Thyroid gland (tissue), 4 donors: ENCODE data around the gene LSAMP. TPM values are rescaled to one million over a fixed set of nuclear protein-coding genes. Genes with fewer than 3 reads are reported as not detected.
A peak's percentile ranks its signal among the peaks of the same experiment; 100 is the strongest.

ENCODE experiments used
- DNase-seq, 2 donors: peaks; one replicate each; pipeline ENCODE4 v3.0.0-alpha.2; 2019
- H3K27ac ChIP-seq, 3 donors: fragments of 200-600 bp; sonication (generic); 1 replicate in 2 of 3; 2 replicates in 1 of 3; pipeline ENCODE4 v1.5.1; 2016 to 2019; ENCODE audit warnings: mild to moderate bottlenecking in 1 of 3, moderate library complexity in 1 of 3
- H3K27me3 ChIP-seq: fragments of 200-600 bp; sonication (generic); one replicate; pipeline ENCODE4 v1.5.1; 2019
- H3K36me3 ChIP-seq, 2 donors: fragments of 200-600 bp; sonication (generic); one replicate each; pipeline ENCODE4 v1.5.1; 2016 to 2019
- H3K4me1 ChIP-seq, 2 donors: fragments of 200-600 bp; sonication (generic); one replicate each; pipeline ENCODE4 v1.5.1; 2017 to 2019
- H3K4me3 ChIP-seq, 3 donors: fragments of 200-600 bp; sonication (generic); replicated peaks in 1 of 3; 1 replicate in 2 of 3; 2 replicates in 1 of 3; pipeline ENCODE4 v1.5.1; 2016; ENCODE audit warnings: mild to moderate bottlenecking in 1 of 3
- H3K9me3 ChIP-seq: fragments of 200-600 bp; sonication (generic); one replicate; pipeline ENCODE4 v1.5.1; 2017
- POLR2A ChIP-seq, 2 donors: fragments of 450-650 bp; IDR thresholded peaks; one replicate each; pipeline ENCODE4 v1.6.1; 2017; ENCODE audit warnings: antibody characterized with exemption in 2 of 2, mild to moderate bottlenecking in 2 of 2, moderate library complexity in 1 of 2
- WGBS, 2 donors: methylation state at CpG; one replicate each; pipeline ENCODE4 v1.1.5; 2017; 5-methylcytosine and 5-hydroxymethylcytosine counted together
- intact Hi-C: fragments of 100-400 bp; cut with DNase I; formaldehyde crosslinking; loops from one replicate; pipeline ENCODE4 v1.15.1; 2023
- total RNA-seq, 4 donors: library from RNA; depleted of rRNA; stranded (reverse); fragments of >200 nt; gene quantifications; one replicate each; pipeline ENCODE4 v1.2.3, GENCODE V29; 2016
- TF ChIP-seq, protein P1 (sequence below), 6 experiments: fragments of 200-600 bp in 3 of 6; fragments of 450-650 bp in 3 of 6; sonication (generic) in 3 of 6; IDR thresholded peaks; one replicate each; pipeline ENCODE4 v1.5.1; 2016 to 2019; ENCODE audit warnings: antibody characterized with exemption in 6 of 6, mild to moderate bottlenecking in 2 of 6, inconsistent platforms in 1 of 6, moderate library complexity in 1 of 6

Gene LSAMP
- total RNA-seq, 4 donors from 2014 or later, result 0.78 to 2.0 (median 1.8) TPM

DNA sequence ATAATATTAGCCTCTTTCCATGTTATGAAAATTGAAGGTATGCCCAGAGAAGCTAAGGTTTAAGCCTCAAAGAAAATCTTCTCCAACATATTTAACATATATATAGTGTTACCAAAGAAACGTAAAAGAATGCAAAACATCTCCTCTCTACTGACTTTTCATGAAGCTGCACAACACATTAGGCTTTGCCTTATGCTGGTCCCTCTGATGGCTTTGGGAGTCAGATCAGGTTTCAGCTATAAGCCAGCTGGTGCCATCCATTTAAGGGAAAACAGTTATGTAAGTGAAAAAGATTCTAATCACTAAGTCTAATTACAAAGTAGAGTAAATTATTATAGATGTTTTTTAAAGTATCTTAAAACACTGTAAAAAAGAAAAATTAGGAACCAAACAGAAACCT lies 410.5 kb downstream of the LSAMP start:
- DNase-seq, result no peak
- WGBS, 2 donors, result 40 to 53% methylated on average over 1 of the region's 1 CpG
- Histone ChIP-seq H3K4me1 (no peaks in the 10 kb centered on the region), H3K9me3 (no peaks in the 10 kb centered on the region), H3K36me3 (no peaks in the 10 kb centered on the region), H3K27me3 (no peaks in the 10 kb centered on the region), H3K27ac (no peak overlapping the region), H3K4me3 (no peak overlapping the region)
- TF ChIP-seq, protein P1, sequence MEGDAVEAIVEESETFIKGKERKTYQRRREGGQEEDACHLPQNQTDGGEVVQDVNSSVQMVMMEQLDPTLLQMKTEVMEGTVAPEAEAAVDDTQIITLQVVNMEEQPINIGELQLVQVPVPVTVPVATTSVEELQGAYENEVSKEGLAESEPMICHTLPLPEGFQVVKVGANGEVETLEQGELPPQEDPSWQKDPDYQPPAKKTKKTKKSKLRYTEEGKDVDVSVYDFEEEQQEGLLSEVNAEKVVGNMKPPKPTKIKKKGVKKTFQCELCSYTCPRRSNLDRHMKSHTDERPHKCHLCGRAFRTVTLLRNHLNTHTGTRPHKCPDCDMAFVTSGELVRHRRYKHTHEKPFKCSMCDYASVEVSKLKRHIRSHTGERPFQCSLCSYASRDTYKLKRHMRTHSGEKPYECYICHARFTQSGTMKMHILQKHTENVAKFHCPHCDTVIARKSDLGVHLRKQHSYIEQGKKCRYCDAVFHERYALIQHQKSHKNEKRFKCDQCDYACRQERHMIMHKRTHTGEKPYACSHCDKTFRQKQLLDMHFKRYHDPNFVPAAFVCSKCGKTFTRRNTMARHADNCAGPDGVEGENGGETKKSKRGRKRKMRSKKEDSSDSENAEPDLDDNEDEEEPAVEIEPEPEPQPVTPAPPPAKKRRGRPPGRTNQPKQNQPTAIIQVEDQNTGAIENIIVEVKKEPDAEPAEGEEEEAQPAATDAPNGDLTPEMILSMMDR (IDR thresholded peaks at IDR 0.05), result no peak
- no peak for TF ChIP-seq POLR2A (IDR thresholded peaks at IDR 0.05)
- intact Hi-C loops, result no loop called here

DNA sequence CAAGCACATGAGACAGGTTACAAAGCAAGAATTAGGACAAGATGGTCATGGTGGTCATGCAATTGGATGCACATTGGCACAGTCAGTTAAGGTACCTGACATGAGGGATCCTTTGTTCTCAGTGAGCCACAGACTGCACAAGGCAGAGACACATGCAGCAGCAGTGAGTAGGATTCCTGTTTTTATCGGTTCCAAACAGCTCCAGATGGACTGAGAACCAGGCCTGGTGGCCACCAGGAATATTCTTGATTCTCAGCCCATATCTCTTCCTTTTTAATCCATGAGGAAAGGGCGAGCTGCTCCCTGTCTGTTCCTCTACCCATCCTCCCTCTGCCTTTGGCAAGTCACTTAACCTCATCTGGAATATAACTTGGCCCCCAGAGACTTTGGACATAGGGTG lies 411.2 kb downstream of the LSAMP start:
- Histone ChIP-seq H3K4me1 (no peaks in the 10 kb centered on the region), H3K27ac (no peak overlapping the region), H3K4me3 (no peak overlapping the region), H3K9me3 (no peaks in the 10 kb centered on the region), H3K27me3 (no peaks in the 10 kb centered on the region), H3K36me3 (no peaks in the 10 kb centered on the region)
- intact Hi-C loops, result no loop called here
- 66 to 83% methylated on average over 2 of the region's 2 CpGs for WGBS, 2 donors
- TF ChIP-seq, protein P1 (IDR thresholded peaks at IDR 0.05), result no peak
- TF ChIP-seq POLR2A (IDR thresholded peaks at IDR 0.05), result no peak
- no peak for DNase-seq

DNA sequence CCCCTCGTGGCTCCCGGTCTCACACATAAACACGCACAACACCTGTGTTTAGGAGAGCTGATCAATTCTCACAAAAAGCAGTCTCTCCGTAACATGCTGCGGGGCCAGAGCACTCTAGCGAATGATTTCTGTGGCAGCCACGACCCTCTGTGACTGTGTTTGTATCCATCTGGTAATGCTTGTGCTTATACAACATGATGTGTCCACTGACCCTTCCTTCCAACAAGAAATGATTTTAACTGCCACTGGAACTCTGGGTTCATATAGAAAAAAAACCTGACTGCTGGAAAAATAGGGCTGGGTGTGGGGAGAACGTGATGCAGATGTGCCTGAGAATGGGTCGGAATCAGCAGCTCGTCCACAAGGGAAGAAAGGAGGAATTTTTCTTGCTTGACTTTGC lies 411.8 kb downstream of the LSAMP start:
- H3K4me3 ChIP-seq, result no peak overlapping the region
- no peak for DNase-seq
- no peaks in the 10 kb centered on the region for H3K36me3 ChIP-seq
- 86 to 87% methylated on average over 10 of the region's 10 CpGs for WGBS, 2 donors
- H3K27me3 ChIP-seq, result no peaks in the 10 kb centered on the region
- no peak overlapping the region for H3K27ac ChIP-seq
- intact Hi-C loops, result no loop called here
- TF ChIP-seq, protein P1 (IDR thresholded peaks at IDR 0.05), result no peak
- no peak for TF ChIP-seq POLR2A (IDR thresholded peaks at IDR 0.05)
- no peaks in the 10 kb centered on the region for H3K4me1 ChIP-seq
- no peaks in the 10 kb centered on the region for H3K9me3 ChIP-seq

DNA sequence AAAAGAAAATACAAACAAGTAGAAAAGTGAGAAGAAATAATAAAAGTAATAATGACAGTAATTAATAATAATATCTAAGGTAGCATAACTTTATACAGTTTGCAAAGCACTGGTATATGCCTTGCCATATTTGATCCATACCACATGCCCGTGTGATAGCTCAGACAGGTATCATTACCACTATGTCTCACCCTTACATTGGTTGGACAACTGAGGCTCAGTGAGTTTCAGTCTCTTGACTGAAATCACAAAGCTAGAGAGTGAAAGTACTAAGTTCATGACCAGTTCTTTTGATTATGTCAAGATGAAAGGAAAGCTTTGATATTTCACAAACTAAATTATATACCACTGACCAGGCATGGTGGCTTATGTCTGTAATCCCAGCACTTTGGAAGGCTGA lies 413.1 kb downstream of the LSAMP start:
- 95% methylated on average over 1 of the region's 1 CpG for whole genome bisulfite sequencing, 2 donors
- TF ChIP-seq POLR2A (IDR thresholded peaks at IDR 0.05), result no peak
- TF ChIP-seq, protein P1 (IDR thresholded peaks at IDR 0.05), result no peak
- Histone ChIP-seq H3K36me3 (no peaks in the 10 kb centered on the region), H3K4me3 (no peak overlapping the region), H3K4me1 (no peaks in the 10 kb centered on the region), H3K27ac (no peak overlapping the region), H3K27me3 (no peaks in the 10 kb centered on the region), H3K9me3 (no peaks in the 10 kb centered on the region)
- intact Hi-C loops, result no loop called here
- DNase-seq, result no peak

DNA sequence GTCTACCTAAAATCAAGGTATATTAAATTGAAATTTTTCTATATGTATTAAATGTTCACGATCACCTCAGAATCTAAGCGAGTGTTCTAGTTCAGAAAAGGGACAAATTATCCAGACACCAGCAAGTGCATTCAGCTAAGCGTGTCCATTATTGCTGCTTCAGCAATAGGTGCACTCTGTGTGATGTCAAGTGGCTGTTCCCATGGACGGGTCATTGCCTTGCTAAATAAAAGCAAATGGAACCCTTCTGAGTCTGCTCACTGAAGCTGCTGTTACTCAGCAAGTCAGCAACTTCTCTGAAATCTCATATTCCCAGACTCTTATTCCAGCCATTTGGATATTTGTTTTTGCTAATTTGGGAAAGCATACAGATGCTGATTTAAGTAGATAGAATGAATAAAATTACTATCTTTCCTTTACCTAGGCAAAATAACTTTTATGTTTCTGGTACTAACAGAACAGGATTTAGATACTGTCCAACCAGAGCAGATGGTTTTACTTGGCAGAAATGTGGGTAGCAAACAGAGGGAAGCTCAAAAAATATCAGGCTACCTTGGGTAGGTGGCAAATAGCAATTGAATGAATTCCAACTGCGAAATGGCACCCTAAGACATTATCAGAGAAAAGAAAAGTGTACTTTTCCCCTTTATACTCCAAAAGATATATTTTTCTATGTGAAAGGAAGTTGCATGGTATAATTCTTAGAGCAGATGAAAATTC lies 415.0 kb downstream of the LSAMP start:
- H3K4me1 ChIP-seq, result peaks cover 0 to 5% of the 10 kb centered on the region in 2 donors
- no peak overlapping the region for H3K4me3 ChIP-seq
- H3K9me3 ChIP-seq, result no peaks in the 10 kb centered on the region
- H3K27ac ChIP-seq, result no peak overlapping the region
- intact Hi-C loops, result no loop called here
- no peaks in the 10 kb centered on the region for H3K36me3 ChIP-seq
- peak; percentile 59 to 60 for DNase-seq
- no peaks in the 10 kb centered on the region for H3K27me3 ChIP-seq
- WGBS, 2 donors, result 64 to 70% methylated on average over 5 of the region's 5 CpGs
- TF ChIP-seq, protein P1 (IDR thresholded peaks at IDR 0.05), result no peak
- no peak for TF ChIP-seq POLR2A (IDR thresholded peaks at IDR 0.05)
